K562 (cell line): ENCODE data around the gene RAB5B. TPM values are rescaled to one million over a fixed set of nuclear protein-coding genes. Genes with fewer than 3 reads are reported as not detected.

Experiments
- KDM4B ChIP-seq, 2 experiments: fragments of 450-650 bp in 1 of 2; sonication (generic) in 1 of 2; IDR thresholded peaks; 2 replicates each; pipeline ENCODE4 v1.6.1; 2016 to 2017; ENCODE audit warnings: borderline replicate concordance in 2 of 2, antibody characterized with exemption in 1 of 2, low read depth in 1 of 2, mild to moderate bottlenecking in 1 of 2
- MTF1 ChIP-seq: fragments of 250-450 bp; sonication (Bioruptor Pico); IDR thresholded peaks from 2 replicates; pipeline ENCODE4 v1.9.0; 2021; ENCODE audit warnings: moderate library complexity, mild to moderate bottlenecking, inconsistent platforms, borderline replicate concordance
- SRSF3 ChIP-seq: fragments of 200-400 bp; formaldehyde crosslinking; IDR thresholded peaks from 2 replicates; pipeline ENCODE4 v1.6.1; 2016; ENCODE audit warnings: mild to moderate bottlenecking, low read length, moderate library complexity; ENCODE audit not compliant: insufficient read depth
- TCF7 ChIP-seq: sonication (generic); IDR thresholded peaks from 2 replicates; pipeline ENCODE4 v1.6.1; 2016; ENCODE audit warnings: antibody characterized with exemption, borderline replicate concordance
- polyA plus RNA-seq, 8 experiments: library from polyadenylated mRNA; depleted of rRNA in 4 of 8; stranded (reverse) in 5 of 8; unstranded in 3 of 8; fragments of >200 nt; fragmentation: Nextera tagmentation in 2 of 8; fragmentation: Illumina TruSeq in 1 of 8; extraction: Ambion mirVana in 2 of 8; extraction: Trizol in 1 of 8; gene quantifications; 2 replicates each; pipeline versions ENCODE4 v1.2.1 to v1.2.3, GENCODE V29; 2011 to 2014; ENCODE audit warnings: inconsistent platforms in 1 of 8, missing spikeins in 1 of 8
- total RNA-seq, 7 experiments: library from RNA; depleted of rRNA in 6 of 7; stranded (reverse); fragments of >200 nt in 6 of 7; fragmentation: Illumina TruSeq in 2 of 7; extraction: Trizol in 2 of 7; gene quantifications; 2 replicates each; pipeline versions ENCODE4 v1.2.1 to v1.2.3, GENCODE V29; 2011 to 2021; ENCODE audit warnings: low replicate concordance in 1 of 7
- TF ChIP-seq, protein P1 (sequence below), 2 experiments: fragments of 450-650 bp; IDR thresholded peaks; 2 replicates each; pipeline ENCODE4 v1.6.1; 2016; ENCODE audit warnings: mild to moderate bottlenecking in 2 of 2, borderline replicate concordance in 1 of 2, low read depth in 1 of 2, moderate library complexity in 1 of 2
- TF ChIP-seq, protein P2 (sequence below): fragments of 450-650 bp; IDR thresholded peaks from 2 replicates; pipeline ENCODE4 v1.6.1; 2017; ENCODE audit warnings: mild to moderate bottlenecking, moderate library complexity
- TF ChIP-seq, protein P3 (sequence below), 2 experiments: fragments of 450-650 bp; conservative IDR thresholded peaks; 2 replicates each; pipeline ENCODE4 v1.6.1; 2017; ENCODE audit warnings: mild to moderate bottlenecking in 2 of 2, moderate library complexity in 2 of 2
- TF ChIP-seq, protein P4 (sequence below): conservative IDR thresholded peaks from 2 replicates; pipeline ENCODE4 v1.6.1; 2011; ENCODE audit warnings: low read depth, mild to moderate bottlenecking, low read length; ENCODE audit not compliant: control insufficient read depth
- TF ChIP-seq, protein P5 (sequence below): sonication (generic); formaldehyde crosslinking; IDR thresholded peaks from 2 replicates; pipeline ENCODE4 v1.8.0; 2022; ENCODE audit warnings: mild to moderate bottlenecking, missing genetic modification reagents, borderline replicate concordance

Gene RAB5B
- total and polyA plus RNA-seq, 9 of the 15 experiments (the other 6 are each of a cell fraction or from before 2014, with no cell fraction given): 6.8 to 73.8 (median 25.2) TPM

DNA sequence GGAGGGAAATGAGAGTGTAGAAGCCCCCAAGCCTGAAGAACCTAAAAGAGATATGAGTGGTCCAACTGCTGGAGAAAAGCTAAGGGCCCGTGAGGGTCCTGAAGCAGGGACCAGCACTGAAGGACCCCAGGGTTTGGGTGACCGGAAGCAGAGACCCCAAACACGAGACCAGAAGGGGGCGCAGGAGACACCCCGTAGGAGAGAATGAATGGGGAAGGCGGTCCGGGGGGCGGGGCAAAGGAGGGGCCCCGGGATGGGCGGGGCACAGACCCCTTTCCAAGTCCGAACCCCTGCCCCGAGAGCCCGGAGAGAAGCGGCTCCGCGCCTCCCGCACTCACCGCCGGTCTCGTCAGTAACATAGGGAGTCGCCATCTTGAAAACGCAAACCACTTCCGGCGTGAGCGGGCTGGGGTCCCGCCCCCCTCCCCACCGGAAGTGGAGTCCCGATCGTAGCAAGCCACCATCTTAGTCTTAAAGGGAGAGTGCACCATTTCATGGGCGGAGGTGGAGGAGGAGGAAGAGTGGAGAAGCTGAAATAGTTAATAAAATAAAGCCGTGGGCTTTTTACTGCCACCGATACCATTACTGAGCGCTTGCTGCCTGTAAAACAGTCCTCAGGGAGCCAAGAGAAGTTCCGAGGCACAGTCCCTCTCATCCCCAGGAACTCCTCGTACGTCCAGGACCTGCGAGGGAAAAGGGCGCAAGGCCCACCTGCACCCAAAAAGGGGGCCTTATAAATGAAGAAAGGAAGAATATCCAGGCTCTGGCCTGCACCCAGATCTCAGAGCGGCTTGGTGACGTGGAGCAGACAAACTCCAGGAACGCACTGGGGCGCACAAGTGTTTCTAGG, 46.9 kb upstream of the RAB5B start (continued):
- TF ChIP-seq MTF1 (CRISPR knock-in tag) (no peak), SRSF3 (no peak), KDM4B (IDR thresholded peaks at IDR 0.05; ENCODE audit: borderline replicate concordance in 2 of 2, low read depth in 1 of 2) (peak in 1 of 2 experiments; percentile 86; a peak in 2 of 4 replicates), TCF7 (peak; percentile 36; the same call in 1 of the 2 replicates)
- TF ChIP-seq, protein P1, sequence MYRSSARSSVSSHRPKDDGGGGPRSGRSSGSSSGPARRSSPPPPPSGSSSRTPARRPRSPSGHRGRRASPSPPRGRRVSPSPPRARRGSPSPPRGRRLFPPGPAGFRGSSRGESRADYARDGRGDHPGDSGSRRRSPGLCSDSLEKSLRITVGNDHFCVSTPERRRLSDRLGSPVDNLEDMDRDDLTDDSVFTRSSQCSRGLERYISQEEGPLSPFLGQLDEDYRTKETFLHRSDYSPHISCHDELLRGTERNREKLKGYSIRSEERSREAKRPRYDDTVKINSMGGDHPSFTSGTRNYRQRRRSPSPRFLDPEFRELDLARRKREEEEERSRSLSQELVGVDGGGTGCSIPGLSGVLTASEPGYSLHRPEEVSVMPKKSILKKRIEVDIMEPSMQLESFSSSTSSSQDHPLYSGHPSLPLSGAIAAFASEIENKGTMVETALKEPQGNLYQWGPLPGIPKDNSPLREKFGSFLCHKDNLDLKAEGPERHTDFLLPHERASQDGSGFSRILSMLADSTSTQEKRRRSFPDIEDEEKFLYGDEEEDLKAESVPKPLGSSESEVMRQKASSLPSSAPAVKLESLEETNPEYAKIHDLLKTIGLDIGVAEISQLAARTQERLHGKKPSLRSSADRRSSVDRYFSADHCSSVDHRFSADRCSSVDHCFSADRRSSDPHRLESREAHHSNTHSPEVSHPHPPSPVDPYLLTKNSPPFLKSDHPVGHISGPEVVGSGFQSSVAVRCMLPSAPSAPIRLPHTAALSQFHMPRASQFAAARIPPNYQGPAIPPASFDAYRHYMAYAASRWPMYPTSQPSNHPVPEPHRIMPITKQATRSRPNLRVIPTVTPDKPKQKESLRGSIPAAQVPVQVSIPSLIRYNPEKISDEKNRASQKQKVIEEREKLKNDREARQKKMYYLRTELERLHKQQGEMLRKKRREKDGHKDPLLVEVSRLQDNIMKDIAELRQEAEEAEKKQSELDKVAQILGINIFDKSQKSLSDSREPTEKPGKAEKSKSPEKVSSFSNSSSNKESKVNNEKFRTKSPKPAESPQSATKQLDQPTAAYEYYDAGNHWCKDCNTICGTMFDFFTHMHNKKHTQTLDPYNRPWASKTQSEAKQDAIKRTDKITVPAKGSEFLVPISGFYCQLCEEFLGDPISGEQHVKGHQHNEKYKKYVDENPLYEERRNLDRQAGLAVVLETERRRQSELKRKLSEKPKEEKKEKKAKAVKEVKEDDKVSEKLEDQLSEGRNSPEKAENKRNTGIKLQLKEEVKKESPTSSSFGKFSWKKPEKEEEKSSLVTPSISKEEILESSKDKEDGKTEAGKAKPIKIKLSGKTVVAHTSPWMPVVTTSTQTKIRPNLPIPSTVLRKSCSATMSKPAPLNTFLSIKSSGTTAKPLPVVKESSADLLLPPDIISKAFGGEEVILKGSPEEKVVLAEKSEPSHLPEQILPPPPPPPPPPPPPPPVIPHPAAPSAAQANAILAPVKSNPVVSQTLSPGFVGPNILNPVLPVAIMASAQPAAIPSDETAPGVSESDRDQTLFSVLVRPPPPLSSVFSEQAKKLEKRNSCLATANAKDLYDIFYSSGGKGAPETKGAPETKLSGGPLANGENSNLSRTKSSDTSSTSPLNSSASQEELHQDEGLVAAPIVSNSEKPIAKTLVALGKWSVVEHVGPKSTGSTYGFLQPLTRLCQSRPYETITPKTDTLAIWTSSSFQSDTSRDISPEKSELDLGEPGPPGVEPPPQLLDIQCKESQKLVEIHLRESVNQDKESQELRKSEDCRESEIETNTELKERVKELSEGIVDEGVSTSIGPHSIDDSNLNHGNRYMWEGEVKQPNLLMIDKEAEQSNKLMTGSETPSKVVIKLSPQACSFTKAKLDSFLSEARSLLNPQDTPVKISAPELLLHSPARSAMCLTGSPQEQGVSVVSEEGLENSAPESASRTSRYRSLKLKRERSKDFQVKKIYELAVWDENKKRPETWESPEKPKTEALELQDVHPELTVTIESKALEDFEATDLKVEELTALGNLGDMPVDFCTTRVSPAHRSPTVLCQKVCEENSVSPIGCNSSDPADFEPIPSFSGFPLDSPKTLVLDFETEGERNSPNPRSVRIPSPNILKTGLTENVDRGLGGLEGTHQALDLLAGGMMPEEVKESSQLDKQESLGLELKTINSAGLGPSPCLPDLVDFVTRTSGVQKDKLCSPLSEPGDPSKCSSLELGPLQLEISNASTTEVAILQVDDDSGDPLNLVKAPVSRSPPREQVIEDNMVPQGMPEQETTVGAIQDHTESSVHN (IDR thresholded peaks at IDR 0.05; ENCODE audit: borderline replicate concordance in 1 of 2, low read depth in 1 of 2): no peak
- TF ChIP-seq, protein P2, sequence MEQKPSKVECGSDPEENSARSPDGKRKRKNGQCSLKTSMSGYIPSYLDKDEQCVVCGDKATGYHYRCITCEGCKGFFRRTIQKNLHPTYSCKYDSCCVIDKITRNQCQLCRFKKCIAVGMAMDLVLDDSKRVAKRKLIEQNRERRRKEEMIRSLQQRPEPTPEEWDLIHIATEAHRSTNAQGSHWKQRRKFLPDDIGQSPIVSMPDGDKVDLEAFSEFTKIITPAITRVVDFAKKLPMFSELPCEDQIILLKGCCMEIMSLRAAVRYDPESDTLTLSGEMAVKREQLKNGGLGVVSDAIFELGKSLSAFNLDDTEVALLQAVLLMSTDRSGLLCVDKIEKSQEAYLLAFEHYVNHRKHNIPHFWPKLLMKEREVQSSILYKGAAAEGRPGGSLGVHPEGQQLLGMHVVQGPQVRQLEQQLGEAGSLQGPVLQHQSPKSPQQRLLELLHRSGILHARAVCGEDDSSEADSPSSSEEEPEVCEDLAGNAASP: no peak
- TF ChIP-seq, protein P3, sequence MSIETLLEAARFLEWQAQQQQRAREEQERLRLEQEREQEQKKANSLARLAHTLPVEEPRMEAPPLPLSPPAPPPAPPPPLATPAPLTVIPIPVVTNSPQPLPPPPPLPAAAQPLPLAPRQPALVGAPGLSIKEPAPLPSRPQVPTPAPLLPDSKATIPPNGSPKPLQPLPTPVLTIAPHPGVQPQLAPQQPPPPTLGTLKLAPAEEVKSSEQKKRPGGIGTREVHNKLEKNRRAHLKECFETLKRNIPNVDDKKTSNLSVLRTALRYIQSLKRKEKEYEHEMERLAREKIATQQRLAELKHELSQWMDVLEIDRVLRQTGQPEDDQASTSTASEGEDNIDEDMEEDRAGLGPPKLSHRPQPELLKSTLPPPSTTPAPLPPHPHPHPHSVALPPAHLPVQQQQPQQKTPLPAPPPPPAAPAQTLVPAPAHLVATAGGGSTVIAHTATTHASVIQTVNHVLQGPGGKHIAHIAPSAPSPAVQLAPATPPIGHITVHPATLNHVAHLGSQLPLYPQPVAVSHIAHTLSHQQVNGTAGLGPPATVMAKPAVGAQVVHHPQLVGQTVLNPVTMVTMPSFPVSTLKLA (conservative IDR thresholded peaks at IDR 0.05): peak; percentile 71 to 84
- TF ChIP-seq, protein P4, sequence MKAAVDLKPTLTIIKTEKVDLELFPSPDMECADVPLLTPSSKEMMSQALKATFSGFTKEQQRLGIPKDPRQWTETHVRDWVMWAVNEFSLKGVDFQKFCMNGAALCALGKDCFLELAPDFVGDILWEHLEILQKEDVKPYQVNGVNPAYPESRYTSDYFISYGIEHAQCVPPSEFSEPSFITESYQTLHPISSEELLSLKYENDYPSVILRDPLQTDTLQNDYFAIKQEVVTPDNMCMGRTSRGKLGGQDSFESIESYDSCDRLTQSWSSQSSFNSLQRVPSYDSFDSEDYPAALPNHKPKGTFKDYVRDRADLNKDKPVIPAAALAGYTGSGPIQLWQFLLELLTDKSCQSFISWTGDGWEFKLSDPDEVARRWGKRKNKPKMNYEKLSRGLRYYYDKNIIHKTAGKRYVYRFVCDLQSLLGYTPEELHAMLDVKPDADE: 0 out of 2 replicates have a peak, but pooled peaks have one; percentile 35
- TF ChIP-seq, protein P5, sequence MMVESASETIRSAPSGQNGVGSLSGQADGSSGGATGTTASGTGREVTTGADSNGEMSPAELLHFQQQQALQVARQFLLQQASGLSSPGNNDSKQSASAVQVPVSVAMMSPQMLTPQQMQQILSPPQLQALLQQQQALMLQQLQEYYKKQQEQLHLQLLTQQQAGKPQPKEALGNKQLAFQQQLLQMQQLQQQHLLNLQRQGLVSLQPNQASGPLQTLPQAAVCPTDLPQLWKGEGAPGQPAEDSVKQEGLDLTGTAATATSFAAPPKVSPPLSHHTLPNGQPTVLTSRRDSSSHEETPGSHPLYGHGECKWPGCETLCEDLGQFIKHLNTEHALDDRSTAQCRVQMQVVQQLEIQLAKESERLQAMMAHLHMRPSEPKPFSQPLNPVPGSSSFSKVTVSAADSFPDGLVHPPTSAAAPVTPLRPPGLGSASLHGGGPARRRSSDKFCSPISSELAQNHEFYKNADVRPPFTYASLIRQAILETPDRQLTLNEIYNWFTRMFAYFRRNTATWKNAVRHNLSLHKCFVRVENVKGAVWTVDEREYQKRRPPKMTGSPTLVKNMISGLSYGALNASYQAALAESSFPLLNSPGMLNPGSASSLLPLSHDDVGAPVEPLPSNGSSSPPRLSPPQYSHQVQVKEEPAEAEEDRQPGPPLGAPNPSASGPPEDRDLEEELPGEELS (CRISPR knock-in tag): no peak
